DND-41 (cell line): ENCODE measurements around the gene CTIF.

Experiments
- ATAC-seq: fragments of 200-7000 bp; cut with Tn5 transposase; 3 replicates; pipeline ENCODE4 v1.9.1; 2021; ENCODE audit warnings: low read depth; ENCODE audit not compliant: insufficient read depth
- DNase-seq: peaks from one replicate; pipeline ENCODE4 v3.0.0-alpha.2; 2020
- H2AFZ ChIP-seq: 2 replicates; pipeline ENCODE4 v1.6.0; 2012; ENCODE audit warnings: low read depth, low read length
- H3K27ac ChIP-seq: 2 replicates; pipeline ENCODE4 v1.5.1; 2012; ENCODE audit warnings: low read length, inconsistent platforms
- H3K27me3 ChIP-seq: fragments of 200-600 bp; sonication (generic); 2 replicates; pipeline ENCODE4 v1.6.0; 2012; ENCODE audit warnings: low read length, mild to moderate bottlenecking, inconsistent platforms; ENCODE audit not compliant: insufficient read depth, poor library complexity
- H3K36me3 ChIP-seq: 2 replicates; pipeline ENCODE4 v1.5.1; 2012; ENCODE audit warnings: low read length, inconsistent platforms; ENCODE audit not compliant: insufficient read depth
- H3K4me1 ChIP-seq: 2 replicates; pipeline ENCODE4 v1.5.1; 2012; ENCODE audit warnings: mild to moderate bottlenecking, low read length; ENCODE audit not compliant: insufficient read depth
- H3K4me2 ChIP-seq: 2 replicates; pipeline ENCODE4 v1.6.0; 2012; ENCODE audit warnings: mild to moderate bottlenecking, moderate library complexity, low read length, inconsistent platforms; ENCODE audit not compliant: insufficient read depth
- H3K4me3 ChIP-seq, 2 experiments: fragments of 200-600 bp in 1 of 2; shearing (Covaris generic) in 1 of 2; 2 replicates each; pipeline ENCODE4 v1.5.1; 2012 to 2016; ENCODE audit warnings: inconsistent platforms in 2 of 2, low read length in 2 of 2, mild to moderate bottlenecking in 2 of 2, low read depth in 1 of 2, moderate library complexity in 1 of 2
- H3K79me2 ChIP-seq: 2 replicates; pipeline ENCODE4 v1.6.0; 2012; ENCODE audit warnings: low read length, inconsistent platforms; ENCODE audit not compliant: insufficient read depth
- H3K9ac ChIP-seq: 2 replicates; pipeline ENCODE4 v1.6.0; 2012; ENCODE audit warnings: low read depth, mild to moderate bottlenecking, inconsistent platforms, low read length, moderate library complexity
- H3K9me3 ChIP-seq: 2 replicates; pipeline ENCODE4 v1.5.1; 2012; ENCODE audit warnings: low read length, moderate library complexity, mild to moderate bottlenecking, inconsistent platforms; ENCODE audit not compliant: insufficient read depth, severe bottlenecking
- H4K20me1 ChIP-seq: 2 replicates; pipeline ENCODE4 v1.6.0; 2012; ENCODE audit warnings: low read length; ENCODE audit not compliant: insufficient read depth
- EZH2 ChIP-seq: IDR thresholded peaks from 3 replicates; pipeline ENCODE4 v1.6.1; 2012; ENCODE audit warnings: borderline replicate concordance, low read depth, mild to moderate bottlenecking, moderate library complexity, low read length, inconsistent platforms; ENCODE audit not compliant: severe bottlenecking
- TF ChIP-seq, protein P1 (sequence below): IDR thresholded peaks from 2 replicates; pipeline ENCODE4 v1.5.1; 2012; ENCODE audit warnings: borderline replicate concordance, low read length, moderate library complexity, mild to moderate bottlenecking; ENCODE audit not compliant: poor library complexity, severe bottlenecking; ENCODE audit errors: extremely low read depth

Gene CTIF

DNA sequence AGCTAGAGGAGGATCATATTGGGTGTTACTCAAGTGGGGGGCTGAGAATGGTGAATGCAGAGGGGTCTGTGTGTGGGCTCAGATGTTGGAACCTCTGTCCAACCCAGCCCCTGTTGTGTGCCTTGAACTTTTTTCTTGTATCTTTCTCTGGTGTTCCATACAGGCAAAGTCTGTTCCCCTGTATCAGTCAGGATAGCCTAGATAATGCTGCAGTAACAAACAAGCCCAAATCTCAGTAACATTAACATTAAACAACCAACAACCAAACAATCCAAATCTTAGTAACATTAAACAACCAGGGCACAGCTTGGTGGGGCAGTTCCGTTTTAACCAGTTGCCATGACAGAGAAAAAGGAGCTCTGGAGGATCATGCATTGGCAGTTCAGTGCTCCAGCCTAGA lies 103.7 kb downstream of the CTIF start:
- Histone ChIP-seq H3K27ac (no peak overlapping the region), H4K20me1 (no peaks in the 10 kb centered on the region), H3K9ac (no peak overlapping the region), H3K4me2 (no peak overlapping the region), H3K36me3 (no peaks in the 10 kb centered on the region), H2AFZ (no peak overlapping the region), H3K4me1 (no peaks in the 10 kb centered on the region), H3K4me3 (no peak overlapping the region), H3K27me3 (no peaks in the 10 kb centered on the region), H3K79me2 (no peaks in the 10 kb centered on the region), H3K9me3 (no peaks in the 10 kb centered on the region)
- ATAC-seq (no peak), DNase-seq (no peak)
- no peak for TF ChIP-seq EZH2
- TF ChIP-seq, protein P1, sequence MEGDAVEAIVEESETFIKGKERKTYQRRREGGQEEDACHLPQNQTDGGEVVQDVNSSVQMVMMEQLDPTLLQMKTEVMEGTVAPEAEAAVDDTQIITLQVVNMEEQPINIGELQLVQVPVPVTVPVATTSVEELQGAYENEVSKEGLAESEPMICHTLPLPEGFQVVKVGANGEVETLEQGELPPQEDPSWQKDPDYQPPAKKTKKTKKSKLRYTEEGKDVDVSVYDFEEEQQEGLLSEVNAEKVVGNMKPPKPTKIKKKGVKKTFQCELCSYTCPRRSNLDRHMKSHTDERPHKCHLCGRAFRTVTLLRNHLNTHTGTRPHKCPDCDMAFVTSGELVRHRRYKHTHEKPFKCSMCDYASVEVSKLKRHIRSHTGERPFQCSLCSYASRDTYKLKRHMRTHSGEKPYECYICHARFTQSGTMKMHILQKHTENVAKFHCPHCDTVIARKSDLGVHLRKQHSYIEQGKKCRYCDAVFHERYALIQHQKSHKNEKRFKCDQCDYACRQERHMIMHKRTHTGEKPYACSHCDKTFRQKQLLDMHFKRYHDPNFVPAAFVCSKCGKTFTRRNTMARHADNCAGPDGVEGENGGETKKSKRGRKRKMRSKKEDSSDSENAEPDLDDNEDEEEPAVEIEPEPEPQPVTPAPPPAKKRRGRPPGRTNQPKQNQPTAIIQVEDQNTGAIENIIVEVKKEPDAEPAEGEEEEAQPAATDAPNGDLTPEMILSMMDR: no peak

DNA sequence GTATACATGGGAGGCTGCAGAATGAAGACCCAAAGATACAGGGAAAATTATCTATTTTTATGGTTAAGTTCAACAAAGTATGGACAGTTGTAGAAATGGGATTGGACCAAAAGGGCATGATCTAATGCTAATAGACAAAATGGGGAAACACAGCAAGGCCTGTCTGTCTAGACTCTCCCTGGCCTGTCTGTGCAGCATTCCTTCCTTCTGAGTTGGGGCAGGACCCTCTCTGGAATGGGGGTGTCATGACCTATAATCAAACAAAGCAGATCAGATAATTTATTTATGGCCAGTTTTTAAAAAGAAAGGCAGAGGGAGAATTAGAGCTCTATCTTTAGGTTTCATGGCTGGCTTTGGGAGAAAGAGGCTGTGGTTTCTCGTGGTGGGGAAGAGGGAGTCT lies 104.4 kb downstream of the CTIF start:
- DNase-seq (no peak), ATAC-seq (no peak)
- Histone ChIP-seq H3K4me1 (no peaks in the 10 kb centered on the region), H3K4me3 (no peak overlapping the region), H2AFZ (no peak overlapping the region), H3K9ac (no peak overlapping the region), H3K27ac (no peak overlapping the region), H3K4me2 (no peak overlapping the region), H3K36me3 (no peaks in the 10 kb centered on the region), H3K79me2 (no peaks in the 10 kb centered on the region), H3K9me3 (no peaks in the 10 kb centered on the region), H3K27me3 (no peaks in the 10 kb centered on the region), H4K20me1 (no peaks in the 10 kb centered on the region)
- TF ChIP-seq EZH2: no peak
- TF ChIP-seq, protein P1: no peak

DNA sequence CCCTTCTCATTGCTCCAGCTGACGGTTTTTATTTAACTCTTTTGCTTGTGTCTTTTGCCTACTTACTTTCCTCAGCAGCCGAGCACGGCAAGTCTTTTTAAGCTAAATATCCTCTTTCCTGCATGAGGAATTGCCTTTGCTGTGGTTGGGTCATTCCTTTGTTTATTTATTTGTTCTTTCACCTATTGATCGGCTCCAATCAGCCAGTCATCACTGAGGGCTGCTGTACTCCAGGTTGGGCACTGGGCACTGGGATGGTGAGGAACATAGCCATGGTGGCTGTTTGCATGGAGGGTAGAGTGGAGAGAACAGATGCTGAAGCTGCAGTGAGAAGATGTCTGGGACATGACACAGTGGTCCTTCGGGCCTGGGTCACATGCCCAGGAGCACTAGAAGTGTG lies 105.2 kb downstream of the CTIF start:
- no peak overlapping the region for H3K27ac ChIP-seq
- no peaks in the 10 kb centered on the region for H4K20me1 ChIP-seq
- no peak overlapping the region for H3K4me2 ChIP-seq
- no peaks in the 10 kb centered on the region for H3K36me3 ChIP-seq
- no peak overlapping the region for H2AFZ ChIP-seq
- no peaks in the 10 kb centered on the region for H3K79me2 ChIP-seq
- no peak overlapping the region for H3K9ac ChIP-seq
- H3K4me3 ChIP-seq: no peak overlapping the region
- H3K9me3 ChIP-seq: no peaks in the 10 kb centered on the region
- no peaks in the 10 kb centered on the region for H3K4me1 ChIP-seq
- ATAC-seq (no peak), DNase-seq (no peak)
- no peak for TF ChIP-seq EZH2
- TF ChIP-seq, protein P1: no peak
- no peaks in the 10 kb centered on the region for H3K27me3 ChIP-seq

DNA sequence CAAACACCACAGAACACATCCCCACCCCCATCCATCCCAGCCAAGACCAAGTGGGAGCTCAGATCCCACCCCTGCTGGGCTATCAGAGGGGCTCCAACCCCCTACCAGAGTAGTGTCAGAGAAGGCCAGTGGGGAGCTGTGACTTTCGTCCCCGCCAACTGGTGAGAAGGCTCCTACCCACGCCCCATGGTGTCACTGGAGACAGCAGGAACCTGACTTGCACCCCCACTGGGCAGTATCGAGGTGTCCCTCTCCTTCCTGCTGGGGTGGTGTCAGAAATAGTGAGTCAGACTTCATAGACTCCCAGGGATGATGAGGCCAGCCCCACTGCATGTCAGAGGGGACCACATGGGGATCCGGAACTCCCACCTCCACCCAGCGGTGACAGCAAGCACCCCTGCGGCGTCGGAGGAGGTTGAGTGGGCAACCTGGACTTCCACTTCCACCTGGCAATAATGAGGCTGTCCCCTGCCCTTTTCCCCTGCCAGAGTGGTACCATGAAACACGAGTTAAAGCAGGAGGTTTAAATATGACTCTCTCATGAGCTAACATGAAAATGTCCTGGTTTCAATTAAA lies 106.7 kb downstream of the CTIF start:
- Histone ChIP-seq H3K4me1 (no peaks in the 10 kb centered on the region), H4K20me1 (no peaks in the 10 kb centered on the region), H3K9ac (no peak overlapping the region), H3K36me3 (no peaks in the 10 kb centered on the region), H3K27ac (no peak overlapping the region), H3K79me2 (no peaks in the 10 kb centered on the region), H3K4me3 (no peak overlapping the region), H3K4me2 (no peak overlapping the region), H2AFZ (no peak overlapping the region), H3K9me3 (no peaks in the 10 kb centered on the region), H3K27me3 (no peaks in the 10 kb centered on the region)
- DNase-seq (no peak), ATAC-seq (no peak)
- TF ChIP-seq, protein P1: no peak
- no peak for TF ChIP-seq EZH2
